ENCODE measurements around the gene WRAP53. TPM values are rescaled to one million over a fixed set of nuclear protein-coding genes. Genes with fewer than 3 reads are reported as not detected.

WRAP53 gene
- total RNA-seq, 1 experiment from 2014 or later: 15.8 TPM

DNA sequence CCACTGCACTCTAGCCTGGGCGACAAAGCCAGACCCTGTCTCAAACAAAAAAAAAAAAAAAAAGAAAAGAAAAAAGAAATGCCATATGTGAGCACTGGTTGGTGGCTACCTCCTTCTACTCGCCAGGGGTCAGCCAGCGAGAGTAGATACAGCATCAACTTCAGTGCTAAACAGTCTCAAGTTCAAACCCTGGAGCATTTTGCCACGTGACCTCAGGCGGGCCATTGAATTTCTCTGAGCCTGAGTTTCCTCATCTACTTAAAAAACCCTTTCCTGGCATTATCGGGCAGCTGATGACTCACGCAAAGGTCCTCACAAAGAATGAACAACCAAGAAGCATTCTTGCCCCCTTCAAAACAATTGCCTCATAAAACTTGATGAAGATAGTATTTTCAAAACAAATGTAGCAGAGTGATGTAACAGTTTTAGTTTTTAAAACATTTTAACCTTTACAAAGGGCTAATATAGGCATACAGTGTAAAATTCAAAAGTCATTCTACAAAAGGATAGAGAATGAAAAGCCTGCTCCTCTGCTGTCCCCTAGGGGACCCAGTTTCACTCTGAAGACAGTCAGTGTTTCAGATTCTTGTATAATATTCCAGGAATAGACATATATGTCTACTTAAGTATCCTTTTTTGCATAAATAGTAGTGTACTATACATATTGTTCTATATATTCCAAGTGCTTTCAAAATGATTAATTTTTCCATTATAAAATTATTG lies 57.6 kb downstream of the WRAP53 start:
- DNase-seq (ENCODE audit: low spot score): peak; percentile 88

DNA sequence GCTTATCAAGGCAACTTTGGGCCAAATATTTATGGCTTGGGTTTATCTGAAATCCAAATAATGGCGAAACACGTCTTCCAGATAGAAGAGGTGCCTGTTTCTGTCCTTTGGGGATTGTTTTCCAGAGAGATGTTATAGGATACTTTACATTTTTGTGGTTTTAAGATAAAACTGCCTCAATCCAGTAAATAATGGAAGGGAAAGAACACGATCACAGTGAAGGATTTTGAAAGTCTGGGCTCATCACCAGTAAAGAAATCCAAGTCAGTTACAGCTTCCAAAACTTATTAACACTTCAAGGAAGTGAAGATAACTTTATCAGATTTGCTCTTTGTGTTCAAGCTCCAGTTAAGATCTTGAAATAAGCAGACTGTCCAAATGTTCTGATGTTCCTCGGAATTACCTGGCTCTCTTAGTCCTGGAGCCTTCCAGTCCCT lies 59.4 kb downstream of the WRAP53 start:
- DNase-seq (ENCODE audit: low spot score): peak; percentile 10

DNA sequence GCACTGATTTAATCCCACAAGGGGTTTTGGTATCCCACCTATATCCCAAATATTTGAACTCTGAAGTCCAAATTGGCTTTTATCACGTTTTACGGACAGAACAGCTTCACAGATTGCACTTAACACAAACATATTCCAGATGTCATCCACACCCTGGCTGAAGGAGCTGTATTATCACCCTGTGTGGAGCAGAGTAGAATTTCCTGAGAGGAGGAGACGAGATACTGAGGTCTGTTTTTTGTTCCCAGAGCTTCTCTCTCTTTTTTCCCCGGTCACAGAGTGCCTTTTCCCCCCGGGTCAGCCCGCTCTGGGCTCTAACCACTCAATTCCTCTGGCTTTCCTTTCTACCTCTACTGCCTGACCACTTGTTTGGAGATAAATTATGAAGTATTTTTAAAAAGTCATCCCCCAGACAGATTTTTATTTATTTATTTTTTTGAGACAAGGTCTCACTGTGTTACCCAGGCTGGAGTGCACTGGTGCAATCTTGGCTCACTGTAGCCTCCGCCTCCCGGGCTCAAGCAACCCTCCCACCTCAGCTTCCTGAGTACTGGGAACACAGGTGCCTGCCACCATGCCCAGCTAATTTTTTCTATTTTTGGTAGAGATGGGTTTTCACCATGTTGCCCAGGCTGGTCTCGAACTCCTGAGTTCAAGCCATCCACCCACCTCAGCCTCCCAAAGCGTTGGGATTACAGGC lies 59.9 kb downstream of the WRAP53 start:
- DNase-seq (ENCODE audit: low spot score): no peak

DNA sequence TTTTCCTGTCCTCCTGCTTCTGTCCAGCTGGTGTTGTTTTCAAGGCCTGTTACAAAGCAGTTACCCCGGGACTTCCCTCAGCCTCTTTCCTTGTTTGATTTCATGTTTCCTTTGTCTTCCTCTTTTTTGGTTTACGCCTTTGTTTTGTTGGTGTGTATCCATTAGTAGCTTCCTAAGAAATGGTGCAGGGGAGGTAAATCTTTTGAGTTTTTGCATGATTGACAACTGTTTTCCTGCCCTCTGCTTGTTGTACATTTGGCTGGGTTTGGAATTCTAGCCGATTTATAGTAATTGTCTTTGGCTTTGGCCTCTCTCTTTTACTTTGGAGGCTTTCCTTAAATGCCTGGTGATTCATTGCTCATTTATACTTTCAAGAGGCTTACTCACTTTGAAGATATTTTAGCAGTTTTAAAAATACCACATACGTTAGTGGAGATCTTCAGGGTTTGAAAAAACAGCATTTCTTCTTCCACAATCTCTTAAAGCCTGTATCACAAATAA lies 62.1 kb downstream of the WRAP53 start:
- DNase-seq (ENCODE audit: low spot score): peak; percentile 47

Other genes starting within 250 kb of the WRAP53 start
- not detected in 2 replicates for gene FGF11, start 249.0 kb upstream of the WRAP53 start, total RNA-seq (2014; rRNA removed; shearing (Covaris generic))
- 4.4 and 6.3 TPM in 2 replicates for gene CHRNB1, start 243.4 kb upstream of the WRAP53 start, total RNA-seq (2014; rRNA removed; shearing (Covaris generic))
- gene ZBTB4, start 208.8 kb upstream of the WRAP53 start, total RNA-seq (2014; rRNA removed; shearing (Covaris generic)): 4.5 and 7.5 TPM in 2 replicates
- not detected in 2 replicates for gene SLC35G6, start 207.0 kb upstream of the WRAP53 start, total RNA-seq (2014; rRNA removed; shearing (Covaris generic))
- gene POLR2A, start 204.1 kb upstream of the WRAP53 start, total RNA-seq (2014; rRNA removed; shearing (Covaris generic)): 9.9 and 11.3 TPM in 2 replicates
- 2.4 TPM in 1 of 2 replicates, not detected in the other for gene TNFSF12, start 139.4 kb upstream of the WRAP53 start, total RNA-seq (2014; rRNA removed; shearing (Covaris generic))
- gene TNFSF13, start 129.7 kb upstream of the WRAP53 start, total RNA-seq (2014; rRNA removed; shearing (Covaris generic)): 0.43 TPM in 1 of 2 replicates, not detected in the other
- 59.5 and 61.3 TPM in 2 replicates for gene SENP3, start 126.6 kb upstream of the WRAP53 start, total RNA-seq (2014; rRNA removed; shearing (Covaris generic))
- 19.9 and 21.6 TPM in 2 replicates for gene CD68, start 108.8 kb upstream of the WRAP53 start, total RNA-seq (2014; rRNA removed; shearing (Covaris generic))
- gene MPDU1, start 104.6 kb upstream of the WRAP53 start, total RNA-seq (2014; rRNA removed; shearing (Covaris generic)): 146 and 193 TPM in 2 replicates
- gene SOX15, start 98.4 kb upstream of the WRAP53 start, total RNA-seq (2014; rRNA removed; shearing (Covaris generic)): not detected in 2 replicates
- gene FXR2, start 73.6 kb upstream of the WRAP53 start, total RNA-seq (2014; rRNA removed; shearing (Covaris generic)): 11.4 and 16.5 TPM in 2 replicates
- 39.6 and 45.6 TPM in 2 replicates for gene SAT2, start 60.7 kb upstream of the WRAP53 start, total RNA-seq (2014; rRNA removed; shearing (Covaris generic))
- gene SHBG, start 58.3 kb upstream of the WRAP53 start, total RNA-seq (2014; rRNA removed; shearing (Covaris generic)): not detected in 2 replicates
- gene ATP1B2, start 37.6 kb upstream of the WRAP53 start, total RNA-seq (2014; rRNA removed; shearing (Covaris generic)): not detected in 2 replicates
- 35.9 and 43.7 TPM in 2 replicates for gene TP53, start 987 bp upstream of the WRAP53 start, total RNA-seq (2014; rRNA removed; shearing (Covaris generic))
- 5.6 and 6.2 TPM in 2 replicates for gene EFNB3, start 16.7 kb downstream of the WRAP53 start, total RNA-seq (2014; rRNA removed; shearing (Covaris generic))
- 0.10 and 0.12 TPM in 2 replicates for gene DNAH2, start 29.3 kb downstream of the WRAP53 start, total RNA-seq (2014; rRNA removed; shearing (Covaris generic))
- gene KDM6B, start 145.7 kb downstream of the WRAP53 start, total RNA-seq (2014; rRNA removed; shearing (Covaris generic)): 0.21 and 4.1 TPM in 2 replicates
- gene TMEM88, start 166.6 kb downstream of the WRAP53 start, total RNA-seq (2014; rRNA removed; shearing (Covaris generic)): not detected in 2 replicates
- 70.3 and 104 TPM in 2 replicates for gene NAA38, start 169.1 kb downstream of the WRAP53 start, total RNA-seq (2014; rRNA removed; shearing (Covaris generic))
- gene CYB5D1, start 169.5 kb downstream of the WRAP53 start, total RNA-seq (2014; rRNA removed; shearing (Covaris generic)): 4.0 and 7.5 TPM in 2 replicates
- 26.5 and 35.0 TPM in 2 replicates for gene CHD3, start 200.3 kb downstream of the WRAP53 start, total RNA-seq (2014; rRNA removed; shearing (Covaris generic))
- 1.1 and 3.6 TPM in 2 replicates for gene RNF227, start 227.8 kb downstream of the WRAP53 start, total RNA-seq (2014; rRNA removed; shearing (Covaris generic))
- 0.21 TPM in 1 of 2 replicates, not detected in the other for gene KCNAB3, start 241.4 kb downstream of the WRAP53 start, total RNA-seq (2014; rRNA removed; shearing (Covaris generic))
- gene TRAPPC1, start 243.5 kb downstream of the WRAP53 start, total RNA-seq (2014; rRNA removed; shearing (Covaris generic)): 22.8 and 33.4 TPM in 2 replicates
- 6.2 and 9.1 TPM in 2 replicates for gene CNTROB, start 243.7 kb downstream of the WRAP53 start, total RNA-seq (2014; rRNA removed; shearing (Covaris generic))